ENCODE results near the gene PCOLCE2.

DNA sequence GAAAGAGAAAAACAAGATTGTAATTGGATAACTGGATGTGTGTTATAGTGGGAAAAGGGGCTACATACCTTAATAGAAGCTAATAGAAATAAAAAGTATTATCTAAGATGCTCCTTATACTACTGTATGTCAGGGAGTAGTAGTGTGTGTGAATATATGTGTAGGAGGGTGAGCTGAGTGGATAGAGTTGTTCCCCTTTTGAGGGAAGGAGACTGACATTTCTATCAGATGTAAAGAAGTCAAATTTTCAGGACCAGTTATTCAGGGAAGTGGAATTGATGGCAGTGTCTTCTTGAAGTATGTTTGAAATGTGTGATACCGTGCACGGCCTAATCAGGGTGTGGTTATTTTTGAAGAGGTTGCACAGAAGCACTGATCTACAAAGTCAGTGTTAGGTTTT lies 49.1 kb downstream of the PCOLCE2 start:
- TF ChIP-seq, protein P1, sequence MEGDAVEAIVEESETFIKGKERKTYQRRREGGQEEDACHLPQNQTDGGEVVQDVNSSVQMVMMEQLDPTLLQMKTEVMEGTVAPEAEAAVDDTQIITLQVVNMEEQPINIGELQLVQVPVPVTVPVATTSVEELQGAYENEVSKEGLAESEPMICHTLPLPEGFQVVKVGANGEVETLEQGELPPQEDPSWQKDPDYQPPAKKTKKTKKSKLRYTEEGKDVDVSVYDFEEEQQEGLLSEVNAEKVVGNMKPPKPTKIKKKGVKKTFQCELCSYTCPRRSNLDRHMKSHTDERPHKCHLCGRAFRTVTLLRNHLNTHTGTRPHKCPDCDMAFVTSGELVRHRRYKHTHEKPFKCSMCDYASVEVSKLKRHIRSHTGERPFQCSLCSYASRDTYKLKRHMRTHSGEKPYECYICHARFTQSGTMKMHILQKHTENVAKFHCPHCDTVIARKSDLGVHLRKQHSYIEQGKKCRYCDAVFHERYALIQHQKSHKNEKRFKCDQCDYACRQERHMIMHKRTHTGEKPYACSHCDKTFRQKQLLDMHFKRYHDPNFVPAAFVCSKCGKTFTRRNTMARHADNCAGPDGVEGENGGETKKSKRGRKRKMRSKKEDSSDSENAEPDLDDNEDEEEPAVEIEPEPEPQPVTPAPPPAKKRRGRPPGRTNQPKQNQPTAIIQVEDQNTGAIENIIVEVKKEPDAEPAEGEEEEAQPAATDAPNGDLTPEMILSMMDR (optimal IDR thresholded peaks at IDR 0.05 in 1 of 3, IDR thresholded peaks at IDR 0.05 in 1 of 3, conservative IDR thresholded peaks at IDR 0.05 in 1 of 3; ENCODE audit: extremely low read depth in 1 of 3, insufficient read depth in 2 of 3, low read length in 3 of 3): no peak
- no peak for TF ChIP-seq EZH2 (IDR thresholded peaks at IDR 0.05; ENCODE audit: low read length)
